PC-3 (cell line): ENCODE measurements around the gene ZDHHC1. TPM values are rescaled to one million over a fixed set of nuclear protein-coding genes. Genes with fewer than 3 reads are reported as not detected.
"Not testable (repeated sequence)": the region's sequence is repeated elsewhere in the genome, so short reads cannot be mapped to it uniquely, and the experiment has no call there.

Experiments
- ATAC-seq: fragments of 200-7000 bp; cut with Tn5 transposase; 2 replicates; pipeline ENCODE4 v1.9.1; 2020; ENCODE audit warnings: mild to moderate bottlenecking, moderate library complexity
- BruUV-seq: library from RNA; stranded (reverse); fragments of 400-500 nt; replicated peaks from 2 replicates; lab custom pipeline; 2021; lab: Mats Ljungman, UMichigan
- CTCF ChIA-PET: fragments of 300-600 bp; sonication (Branson Sonifier 250); formaldehyde crosslinking; loops from one replicate; lab custom pipeline; 2022; ENCODE audit warnings: antibody characterized with exemption; lab: Charles Lee
- POLR2A ChIA-PET: fragments of 300-600 bp; sonication (Branson Sonifier 250); formaldehyde crosslinking; loops from one replicate; lab custom pipeline; 2022; ENCODE audit warnings: antibody characterized with exemption; ENCODE audit not compliant: unreplicated experiment; lab: Charles Lee
- DNase-seq: peaks from one replicate; pipeline ENCODE4 v3.0.0-alpha.2; 2015
- H2AFZ ChIP-seq: fragments of 300-600 bp; sonication (generic); 2 replicates; pipeline ENCODE4 v1.6.0; 2016; ENCODE audit warnings: antibody characterized with exemption, low read length
- H3F3A ChIP-seq: fragments of 300-600 bp; sonication (generic); one replicate; pipeline ENCODE4 v1.6.0; 2017; ENCODE audit warnings: antibody characterized with exemption, low read length, control low read depth, mild to moderate bottlenecking; ENCODE audit not compliant: unreplicated experiment
- H3K27ac ChIP-seq: fragments of 300-600 bp; sonication (generic); 2 replicates; pipeline ENCODE4 v1.5.1; 2016; ENCODE audit warnings: mild to moderate bottlenecking, low read length
- H3K27me3 ChIP-seq: fragments of 300-600 bp; sonication (generic); 2 replicates; pipeline ENCODE4 v1.6.1; 2016; ENCODE audit warnings: low read length, mixed read lengths
- H3K36me3 ChIP-seq: fragments of 300-600 bp; sonication (generic); 2 replicates; pipeline ENCODE4 v1.6.1; 2016; ENCODE audit warnings: low read depth, mixed run types, low read length, mixed read lengths
- H3K4me1 ChIP-seq: fragments of 300-600 bp; sonication (generic); 2 replicates; pipeline ENCODE4 v1.5.1; 2016; ENCODE audit warnings: low read length; ENCODE audit not compliant: insufficient read depth
- H3K4me2 ChIP-seq: fragments of 300-600 bp; sonication (generic); 2 replicates; pipeline ENCODE4 v1.6.0; 2016; ENCODE audit warnings: low read length
- H3K4me3 ChIP-seq: fragments of 300-600 bp; sonication (generic); 2 replicates; pipeline ENCODE4 v1.5.1; 2016; ENCODE audit warnings: mild to moderate bottlenecking, low read length, mixed read lengths
- H3K79me2 ChIP-seq: fragments of 300-600 bp; sonication (generic); 2 replicates; pipeline ENCODE4 v1.6.1; 2017; ENCODE audit warnings: low read length, mixed read lengths
- H3K9ac ChIP-seq: fragments of 300-600 bp; sonication (generic); 2 replicates; pipeline ENCODE4 v1.6.0; 2016; ENCODE audit warnings: mild to moderate bottlenecking, low read length
- H3K9me2 ChIP-seq: fragments of 300-600 bp; sonication (generic); replicated peaks from 2 replicates; pipeline ENCODE4 v1.6.1; 2016; ENCODE audit warnings: mixed run types, low read length, mixed read lengths
- H3K9me3 ChIP-seq: fragments of 300-600 bp; sonication (generic); 2 replicates; pipeline ENCODE4 v1.6.1; 2016; ENCODE audit warnings: low read length, mixed read lengths
- H4K20me1 ChIP-seq: fragments of 300-600 bp; sonication (generic); 2 replicates; pipeline ENCODE4 v1.6.1; 2016; ENCODE audit warnings: low read length, mixed read lengths
- CTCF ChIP-seq: fragments of 300-600 bp; sonication (generic); conservative IDR thresholded peaks from 2 replicates; pipeline ENCODE4 v1.5.1; 2017; ENCODE audit warnings: antibody characterized with exemption, low read depth, mild to moderate bottlenecking, low read length
- EZH2 ChIP-seq: fragments of 300-600 bp; sonication (generic); IDR thresholded peaks from one replicate; pipeline ENCODE4 v1.6.1; 2017; ENCODE audit warnings: antibody characterized with exemption, mild to moderate bottlenecking, low read length; ENCODE audit not compliant: unreplicated experiment
- EZH2phosphoT487 ChIP-seq: fragments of 300-600 bp; sonication (generic); IDR thresholded peaks from 2 replicates; pipeline ENCODE4 v1.6.1; 2018; ENCODE audit warnings: mild to moderate bottlenecking, antibody characterized with exemption, low read length, borderline replicate concordance
- intact Hi-C: fragments of 100-400 bp; cut with micrococcal nuclease; formaldehyde crosslinking; loops from 2 replicates; pipeline ENCODE4 v1.9.0; 2023
- total RNA-seq: library from RNA; depleted of rRNA; stranded (reverse); fragments of >200 nt; gene quantifications from 2 replicates; pipeline ENCODE4 v1.2.3, GENCODE V29; 2014

ZDHHC1 gene
- total RNA-seq, 1 experiment from 2014 or later: 4.8 TPM

DNA sequence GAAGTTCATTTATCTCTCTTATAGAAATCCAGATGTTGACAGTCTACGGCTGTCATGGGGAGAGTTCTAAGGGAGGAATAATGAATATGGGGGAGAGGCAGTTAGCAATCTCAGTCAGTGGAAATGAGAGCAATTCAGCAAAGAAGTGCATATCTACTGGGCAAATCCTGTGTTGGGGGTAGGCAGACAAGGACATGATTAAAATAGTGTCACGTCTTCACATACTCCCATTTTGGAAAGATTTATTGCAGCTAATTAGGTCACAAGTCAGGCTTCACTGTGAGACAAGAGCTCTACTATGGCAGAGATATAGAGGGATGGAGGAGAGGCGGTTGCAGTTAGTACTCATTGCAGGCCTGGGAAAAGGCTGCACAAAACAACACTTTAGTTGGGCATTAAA is 59.9 kb downstream of the ZDHHC1 start:
- no peaks in the 10 kb centered on the region for H3F3A ChIP-seq
- H4K20me1 ChIP-seq: no peaks in the 10 kb centered on the region
- no peak overlapping the region for H3K9ac ChIP-seq
- no peaks in the 10 kb centered on the region for H3K36me3 ChIP-seq
- ChIA-PET CTCF (no interaction called here), POLR2A (no interaction called here)
- ATAC-seq: no peak
- TF ChIP-seq EZH2phosphoT487 (no peak), EZH2 (no peak), CTCF (no peak)
- no peaks in the 10 kb centered on the region for H3K9me3 ChIP-seq
- H3K4me2 ChIP-seq: no peak overlapping the region
- no peak overlapping the region for H3K4me3 ChIP-seq
- H3K79me2 ChIP-seq: no peaks in the 10 kb centered on the region
- intact Hi-C loops: no loop called here
- no peak for DNase-seq
- H2AFZ ChIP-seq: no peak overlapping the region
- H3K4me1 ChIP-seq: no peaks in the 10 kb centered on the region
- no peaks in the 10 kb centered on the region for H3K27me3 ChIP-seq
- H3K9me2 ChIP-seq: no peaks in the 10 kb centered on the region
- H3K27ac ChIP-seq: no peak overlapping the region
- no TSS peak for BruUV-seq

DNA sequence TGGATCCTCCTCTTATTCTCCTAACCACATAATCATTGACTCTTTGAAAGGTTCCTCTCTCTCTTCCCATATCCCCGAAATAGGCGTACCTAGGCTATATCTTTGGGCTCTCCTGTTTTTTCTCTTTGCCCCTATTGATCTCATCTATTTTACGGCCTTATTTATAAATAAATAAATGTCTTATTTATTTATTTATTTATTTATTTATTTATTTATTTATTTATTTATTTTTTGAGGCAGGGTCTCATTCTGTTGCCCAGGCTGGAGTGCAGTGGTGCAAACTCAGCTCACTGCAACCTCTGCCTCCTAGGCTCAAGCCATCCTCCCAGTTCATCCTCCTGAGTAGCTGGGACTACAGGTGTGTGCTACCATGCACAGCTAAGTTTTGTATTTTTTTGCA is 63.8 kb downstream of the ZDHHC1 start:
- H3K4me2 ChIP-seq, H3K9ac ChIP-seq, BruUV-seq, POLR2A ChIA-PET, H3F3A ChIP-seq, H3K79me2 ChIP-seq, H3K4me3 ChIP-seq, DNase-seq, H3K9me3 ChIP-seq, H3K4me1 ChIP-seq, H3K36me3 ChIP-seq, H4K20me1 ChIP-seq, H2AFZ ChIP-seq, H3K9me2 ChIP-seq, H3K27ac ChIP-seq, intact Hi-C loops, ATAC-seq, CTCF ChIA-PET, H3K27me3 ChIP-seq: not testable (repeated sequence)

DNA sequence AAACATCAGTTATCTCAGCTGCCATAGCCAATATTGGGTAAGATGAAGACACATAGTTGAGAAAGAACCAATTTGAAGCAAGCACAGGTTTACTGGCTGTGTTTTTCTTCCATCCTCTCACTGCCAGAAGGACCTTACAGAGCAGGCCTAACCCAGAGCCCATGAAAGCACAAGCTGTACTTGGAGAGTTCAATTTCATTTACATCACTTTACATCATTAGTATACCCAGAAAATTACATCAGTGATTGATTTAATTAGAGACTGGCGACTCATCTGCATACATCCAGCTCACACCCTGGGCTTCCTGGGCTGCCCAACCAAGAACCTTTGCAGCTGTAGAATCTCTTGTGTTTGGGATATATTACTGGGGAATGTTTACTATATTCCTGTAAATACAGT is 66.0 kb downstream of the ZDHHC1 start:
- ChIA-PET CTCF (no interaction called here), POLR2A (no interaction called here)
- intact Hi-C loops: no loop called here
- no TSS peak for BruUV-seq
- no peak overlapping the region for H3K27ac ChIP-seq
- no peaks in the 10 kb centered on the region for H3K79me2 ChIP-seq
- no peaks in the 10 kb centered on the region for H3K36me3 ChIP-seq
- H3F3A ChIP-seq: no peaks in the 10 kb centered on the region
- H3K4me1 ChIP-seq: peaks cover 20% of the 10 kb centered on the region
- ATAC-seq: no peak
- no peak overlapping the region for H2AFZ ChIP-seq
- TF ChIP-seq EZH2 (no peak), EZH2phosphoT487 (no peak), CTCF (no peak)
- no peak overlapping the region for H3K4me3 ChIP-seq
- no peaks in the 10 kb centered on the region for H3K9me2 ChIP-seq
- no peaks in the 10 kb centered on the region for H3K9me3 ChIP-seq
- no peak for DNase-seq
- H4K20me1 ChIP-seq: no peaks in the 10 kb centered on the region
- no peak overlapping the region for H3K9ac ChIP-seq
- H3K4me2 ChIP-seq: no peak overlapping the region
- no peaks in the 10 kb centered on the region for H3K27me3 ChIP-seq
